HCT116 (cell line): Measurements from ENCODE around the gene TBX4. TPM values are rescaled to one million over a fixed set of nuclear protein-coding genes. Genes with fewer than 3 reads are reported as not detected.

ENCODE experiments used
- ATAC-seq: fragments of 200-7000 bp; cut with Tn5 transposase; 2 replicates; pipeline ENCODE4 v1.9.1; 2020; ENCODE audit warnings: mild to moderate bottlenecking, moderate library complexity
- BruUV-seq: library from RNA; stranded (reverse); fragments of 400-500 nt; replicated peaks from 2 replicates; lab custom pipeline; 2021; lab: Mats Ljungman, UMichigan
- CTCF ChIA-PET: fragments of 300-600 bp; sonication (Branson Sonifier 250); formaldehyde crosslinking; loops from one replicate; lab custom pipeline; 2021; ENCODE audit warnings: antibody characterized with exemption; lab: Charles Lee
- POLR2A ChIA-PET: fragments of 300-600, 350-600 bp; sonication (Branson Sonifier 250); formaldehyde crosslinking; loops from one replicate; lab custom pipeline; 2021; ENCODE audit warnings: antibody characterized with exemption; lab: Charles Lee
- RAD21 ChIA-PET, 2 experiments: fragments of 300-600 bp; sonication (Branson Sonifier 250); formaldehyde crosslinking; loops; one replicate each; lab custom pipeline; 2023; ENCODE audit warnings: low total read pairs in 2 of 2; ENCODE audit not compliant: uncharacterized antibody in 2 of 2, unreplicated experiment in 2 of 2, low non-redundant PET in 1 of 2; lab: Charles Lee
- DNase-seq: peaks from one replicate; pipeline ENCODE4 v3.0.0-alpha.2; 2010; ENCODE audit warnings: low read depth, low spot score
- H2AFZ ChIP-seq: fragments of 200-600 bp; shearing (Covaris generic), sonication (generic); 2 replicates; pipeline ENCODE4 v1.6.1; 2017; ENCODE audit warnings: low read depth, mixed run types, mixed read lengths, antibody characterized with exemption, low read length; ENCODE audit not compliant: poor library complexity, severe bottlenecking
- H3K27ac ChIP-seq: 2 replicates; pipeline ENCODE4 v1.5.1; 2012; ENCODE audit warnings: low read depth, low read length
- H3K27me3 ChIP-seq: fragments of 200-600 bp; sonication (generic); 2 replicates; pipeline ENCODE4 v1.6.1; 2016; ENCODE audit warnings: mixed run types, low read length, mixed read lengths; ENCODE audit not compliant: insufficient read depth
- H3K36me3 ChIP-seq, 2 experiments: fragments of 200-500 bp in 1 of 2; fragments of 200-600 bp in 1 of 2; sonication (Bioruptor generic) in 1 of 2; sonication (generic) in 1 of 2; 2 replicates each; pipeline versions ENCODE4 v1.5.1 to v1.6.1; 2014 to 2016; ENCODE audit warnings: low read length in 2 of 2, inconsistent platforms in 1 of 2, mixed read lengths in 1 of 2, mixed run types in 1 of 2; ENCODE audit not compliant: insufficient read depth in 2 of 2, control insufficient read depth in 1 of 2
- H3K4me1 ChIP-seq, 2 experiments: fragments of 200-600 bp in 1 of 2; sonication (generic) in 1 of 2; 2 replicates each; pipeline versions ENCODE4 v1.5.1 to v1.6.1; 2012 to 2017; ENCODE audit warnings: low read length in 2 of 2, inconsistent platforms in 1 of 2, mild to moderate bottlenecking in 1 of 2, mixed read lengths in 1 of 2, mixed run types in 1 of 2, moderate library complexity in 1 of 2; ENCODE audit not compliant: insufficient read depth in 2 of 2, control insufficient read depth in 1 of 2
- H3K4me2 ChIP-seq: fragments of 200-600 bp; sonication (generic); 2 replicates; pipeline ENCODE4 v1.6.1; 2017; ENCODE audit warnings: mixed run types, low read length, mixed read lengths
- H3K4me3 ChIP-seq, 2 experiments: fragments of 200-600 bp in 1 of 2; sonication (generic) in 1 of 2; replicated peaks in 1 of 2; 2 replicates each; pipeline ENCODE4 v1.5.1; 2011 to 2016; ENCODE audit warnings: low read length in 2 of 2, control low read depth in 1 of 2, low read depth in 1 of 2, mild to moderate bottlenecking in 1 of 2, mixed read lengths in 1 of 2, mixed run types in 1 of 2
- H3K79me2 ChIP-seq: fragments of 200-600 bp; sonication (generic); 2 replicates; pipeline ENCODE4 v1.6.1; 2017; ENCODE audit warnings: mild to moderate bottlenecking, mixed run types, low read length, moderate library complexity, mixed read lengths; ENCODE audit not compliant: insufficient read depth
- H3K9ac ChIP-seq: fragments of 200-600 bp; sonication (generic); 2 replicates; pipeline ENCODE4 v1.6.1; 2016; ENCODE audit warnings: low read length, mixed read lengths
- H3K9me2 ChIP-seq: fragments of 200-600 bp; sonication (generic), shearing (Covaris generic); 2 replicates; pipeline ENCODE4 v1.6.1; 2017; ENCODE audit warnings: mixed run types, mild to moderate bottlenecking, moderate library complexity; ENCODE audit not compliant: insufficient read depth
- H3K9me3 ChIP-seq, 2 experiments: fragments of 200-500 bp in 1 of 2; fragments of 200-600 bp in 1 of 2; sonication (Bioruptor generic) in 1 of 2; sonication (generic) in 1 of 2; 2 replicates each; pipeline ENCODE4 v1.6.1; 2014 to 2017; ENCODE audit warnings: low read length in 2 of 2, mixed read lengths in 2 of 2, inconsistent platforms in 1 of 2, low read depth in 1 of 2, mild to moderate bottlenecking in 1 of 2, mixed run types in 1 of 2, moderate library complexity in 1 of 2; ENCODE audit not compliant: control insufficient read depth in 1 of 2, insufficient read depth in 1 of 2
- H4K20me1 ChIP-seq: fragments of 200-600 bp; sonication (generic), shearing (Covaris generic); 2 replicates; pipeline ENCODE4 v1.6.1; 2017; ENCODE audit warnings: mixed run types, mild to moderate bottlenecking, moderate library complexity; ENCODE audit not compliant: insufficient read depth
- CBX3 ChIP-seq: IDR thresholded peaks from 2 replicates; pipeline ENCODE4 v1.6.1; 2012; ENCODE audit warnings: low read depth
- CEBPB ChIP-seq: IDR thresholded peaks from 2 replicates; pipeline ENCODE4 v1.6.1; 2012; ENCODE audit warnings: low read depth
- CTCF ChIP-seq, 3 experiments: fragments of 200-600 bp in 1 of 3; sonication (generic) in 1 of 3; IDR thresholded peaks in 2 of 3; conservative IDR thresholded peaks in 1 of 3; 2 replicates each; pipeline ENCODE4 v1.5.1; 2012 to 2017; ENCODE audit warnings: low read depth in 2 of 3, low read length in 2 of 3, antibody characterized with exemption in 1 of 3, borderline replicate concordance in 1 of 3, control low read depth in 1 of 3, mild to moderate bottlenecking in 1 of 3, mixed read lengths in 1 of 3, mixed run types in 1 of 3, moderate library complexity in 1 of 3; ENCODE audit not compliant: insufficient read depth in 1 of 3
- ELF1 ChIP-seq: IDR thresholded peaks from 2 replicates; pipeline ENCODE4 v1.6.1; 2012; ENCODE audit warnings: low read depth, borderline replicate concordance
- EZH2 ChIP-seq: fragments of 200-600 bp; sonication (generic); IDR thresholded peaks from 2 replicates; pipeline ENCODE4 v1.6.1; 2017; ENCODE audit warnings: antibody characterized with exemption, mixed run types
- EZH2phosphoT487 ChIP-seq: fragments of 200-600 bp; IDR thresholded peaks from 2 replicates; pipeline ENCODE4 v1.6.1; 2018; ENCODE audit warnings: antibody characterized with exemption, borderline replicate concordance
- FOSL1 ChIP-seq: IDR thresholded peaks from 2 replicates; pipeline ENCODE4 v1.6.1; 2012; ENCODE audit warnings: low read depth
- JUND ChIP-seq: IDR thresholded peaks from 2 replicates; pipeline ENCODE4 v1.6.1; 2012
- POLR2A ChIP-seq: IDR thresholded peaks from 2 replicates; pipeline ENCODE4 v1.7.0; 2011; ENCODE audit warnings: borderline replicate concordance; ENCODE audit not compliant: insufficient read depth, insufficient read length; ENCODE audit errors: extremely low read depth
- POLR2AphosphoS5 ChIP-seq: IDR thresholded peaks from 2 replicates; pipeline ENCODE4 v1.6.1; 2011; ENCODE audit warnings: mild to moderate bottlenecking, low read depth, low read length, moderate library complexity
- RAD21 ChIP-seq: IDR thresholded peaks from 2 replicates; pipeline ENCODE4 v1.6.1; 2012; ENCODE audit warnings: low read depth, mild to moderate bottlenecking
- REST ChIP-seq: IDR thresholded peaks from 2 replicates; pipeline ENCODE4 v1.6.1; 2012; ENCODE audit warnings: low read depth
- SIN3A ChIP-seq: IDR thresholded peaks from 2 replicates; pipeline ENCODE4 v1.6.1; 2012; ENCODE audit warnings: low read depth
- SRF ChIP-seq: IDR thresholded peaks from 2 replicates; pipeline ENCODE4 v1.6.1; 2012; ENCODE audit warnings: low read depth
- TCF7L2 ChIP-seq: IDR thresholded peaks from 2 replicates; pipeline ENCODE4 v1.7.0; 2011; ENCODE audit warnings: borderline replicate concordance, inconsistent platforms; ENCODE audit not compliant: insufficient read depth, insufficient read length; ENCODE audit errors: extremely low read depth
- YY1 ChIP-seq: IDR thresholded peaks from 2 replicates; pipeline ENCODE4 v1.6.1; 2011; ENCODE audit warnings: low read length, low read depth, moderate library complexity, mild to moderate bottlenecking; ENCODE audit not compliant: insufficient replicate concordance; ENCODE audit errors: extremely low read depth
- ZBTB33 ChIP-seq: IDR thresholded peaks from 2 replicates; pipeline ENCODE4 v1.6.1; 2011; ENCODE audit warnings: mild to moderate bottlenecking, low read length, moderate library complexity; ENCODE audit not compliant: insufficient replicate concordance; ENCODE audit errors: extremely low read depth
- ZFX ChIP-seq: fragments of 450-650 bp; IDR thresholded peaks from 2 replicates; pipeline ENCODE4 v1.6.1; 2017
- ZNF274 ChIP-seq: fragments of 200-500 bp; sonication (Bioruptor generic); IDR thresholded peaks from 2 replicates; pipeline ENCODE4 v1.6.1; 2014; ENCODE audit warnings: mild to moderate bottlenecking, low read depth, low read length, inconsistent platforms
- intact Hi-C: fragments of 100-400 bp; cut with micrococcal nuclease; formaldehyde crosslinking; loops from 2 replicates; pipeline ENCODE4 v1.10.0; 2022
- total RNA-seq: library from RNA; stranded (reverse); gene quantifications from one replicate; pipeline ENCODE4 v1.2.1, GENCODE V29; 2021; ENCODE audit not compliant: unreplicated experiment

The TBX4 gene
- total RNA-seq, 1 experiment from 2014 or later = 0.27 TPM

GRCh38 chr17:61532826-61533225, 80.6 kb downstream of the TBX4 start:
- Histone ChIP-seq H4K20me1 (no peaks in the 10 kb centered on the region), H3K4me3 (no peak overlapping the region), H3K27me3 (no peaks in the 10 kb centered on the region), H3K9me3 (no peaks in the 10 kb centered on the region), H3K4me1 (peaks cover 0 to 4% of the 10 kb centered on the region in 2 experiments; a peak in 1 of 4 replicates), H3K4me2 (no peak overlapping the region), H2AFZ (peak overlapping the region; percentile 11), H3K9me2 (no peaks in the 10 kb centered on the region), H3K27ac (peak overlapping the region; percentile 28; the same call in 1 of the 2 replicates), H3K79me2 (no peaks in the 10 kb centered on the region), H3K36me3 (no peaks in the 10 kb centered on the region), H3K9ac (no peak overlapping the region)
- intact Hi-C loops = no loop called here
- ChIA-PET POLR2A (no interaction called here), RAD21 (no interaction called here), CTCF (interaction anchor here (1.3 kb wide), 1 partner anchor 577 kb away, joined by 3 read pairs; no protein-coding TSS in a partner anchor)
- no peak for TF ChIP-seq ZNF274
- no peak for TF ChIP-seq CEBPB
- TF ChIP-seq POLR2AphosphoS5 = no peak
- TF ChIP-seq RAD21 = no peak
- no peak for TF ChIP-seq YY1
- TF ChIP-seq EZH2phosphoT487 = no peak
- TF ChIP-seq ELF1 = no peak
- no peak for TF ChIP-seq ZFX
- no peak for TF ChIP-seq CTCF (IDR thresholded peaks at IDR 0.05 in 2 of 3, conservative IDR thresholded peaks at IDR 0.05 in 1 of 3; ENCODE audit: borderline replicate concordance in 1 of 3, insufficient read depth in 1 of 3, low read depth in 2 of 3, low read length in 2 of 3)
- no peak for TF ChIP-seq FOSL1
- no peak for TF ChIP-seq CBX3
- TF ChIP-seq SRF = no peak
- no peak for TF ChIP-seq SIN3A
- no peak for TF ChIP-seq TCF7L2
- no peak for TF ChIP-seq JUND
- no peak for TF ChIP-seq EZH2
- no peak for TF ChIP-seq ZBTB33
- no peak for TF ChIP-seq POLR2A
- no peak for TF ChIP-seq REST
- DNase-seq (no peak), ATAC-seq (no peak)
- no TSS peak for BruUV-seq
